ENCODE measurements around the gene PARK7.

DNA sequence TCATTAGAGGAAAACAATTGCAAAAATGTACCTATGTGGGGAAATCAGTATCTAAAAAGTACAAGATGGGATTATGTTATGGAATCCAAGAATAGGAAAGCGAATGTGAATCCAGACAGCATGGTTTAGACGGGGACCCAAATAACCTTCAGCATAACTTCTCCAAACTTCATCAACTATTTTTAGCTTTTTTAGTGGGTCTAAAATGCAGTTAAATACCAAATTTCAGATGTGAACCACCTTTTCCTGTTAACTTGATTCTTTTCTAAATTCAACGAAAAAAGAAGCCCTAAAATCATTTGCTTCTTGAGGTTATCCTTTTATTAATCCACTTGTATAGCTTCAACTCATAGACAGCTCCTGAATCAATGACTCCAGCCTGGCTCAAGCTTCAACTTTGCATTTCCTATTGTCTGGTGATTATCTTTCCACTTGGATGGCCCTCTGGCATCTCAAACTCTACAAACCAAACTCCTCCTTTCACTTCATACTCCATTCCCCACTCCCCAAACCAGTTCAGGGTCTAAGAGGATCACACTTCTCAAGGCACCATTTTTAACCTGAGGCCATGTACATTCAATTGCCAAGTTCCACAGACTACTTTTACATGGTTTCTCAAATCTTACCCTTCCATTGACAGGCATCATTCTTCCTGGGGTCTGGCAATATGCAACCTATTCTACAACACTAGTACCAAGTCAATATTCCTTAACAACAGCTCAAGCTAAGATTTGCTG, 57.1 kb downstream of the PARK7 start:
- TF ChIP-seq, protein P1, sequence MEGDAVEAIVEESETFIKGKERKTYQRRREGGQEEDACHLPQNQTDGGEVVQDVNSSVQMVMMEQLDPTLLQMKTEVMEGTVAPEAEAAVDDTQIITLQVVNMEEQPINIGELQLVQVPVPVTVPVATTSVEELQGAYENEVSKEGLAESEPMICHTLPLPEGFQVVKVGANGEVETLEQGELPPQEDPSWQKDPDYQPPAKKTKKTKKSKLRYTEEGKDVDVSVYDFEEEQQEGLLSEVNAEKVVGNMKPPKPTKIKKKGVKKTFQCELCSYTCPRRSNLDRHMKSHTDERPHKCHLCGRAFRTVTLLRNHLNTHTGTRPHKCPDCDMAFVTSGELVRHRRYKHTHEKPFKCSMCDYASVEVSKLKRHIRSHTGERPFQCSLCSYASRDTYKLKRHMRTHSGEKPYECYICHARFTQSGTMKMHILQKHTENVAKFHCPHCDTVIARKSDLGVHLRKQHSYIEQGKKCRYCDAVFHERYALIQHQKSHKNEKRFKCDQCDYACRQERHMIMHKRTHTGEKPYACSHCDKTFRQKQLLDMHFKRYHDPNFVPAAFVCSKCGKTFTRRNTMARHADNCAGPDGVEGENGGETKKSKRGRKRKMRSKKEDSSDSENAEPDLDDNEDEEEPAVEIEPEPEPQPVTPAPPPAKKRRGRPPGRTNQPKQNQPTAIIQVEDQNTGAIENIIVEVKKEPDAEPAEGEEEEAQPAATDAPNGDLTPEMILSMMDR (IDR thresholded peaks at IDR 0.05): no peak
- TF ChIP-seq POLR2A (IDR thresholded peaks at IDR 0.05): no peak
